Urinary bladder (tissue), 4 donors: ENCODE measurements around the gene CEP164. TPM values are rescaled to one million over a fixed set of nuclear protein-coding genes. Genes with fewer than 3 reads are reported as not detected.

ENCODE experiments used
- DNase-seq: peaks from one replicate; pipeline ENCODE4 v3.0.0-alpha.2; 2015; ENCODE audit errors: extremely low spot score
- H3K27ac ChIP-seq: one replicate; pipeline ENCODE4 v1.5.1; 2013; ENCODE audit warnings: low read depth, mild to moderate bottlenecking, moderate library complexity
- H3K36me3 ChIP-seq: one replicate; pipeline ENCODE4 v1.6.1; 2013; ENCODE audit warnings: mild to moderate bottlenecking, moderate library complexity; ENCODE audit not compliant: insufficient read depth
- H3K4me1 ChIP-seq: one replicate; pipeline ENCODE4 v1.6.1; 2013; ENCODE audit warnings: mild to moderate bottlenecking, moderate library complexity; ENCODE audit not compliant: insufficient read depth
- H3K4me3 ChIP-seq: one replicate; pipeline ENCODE4 v1.5.1; 2013; ENCODE audit warnings: low read depth, low read length
- WGBS: extraction: QIAGEN DNeasy Blood & Tissue Kit; methylation state at CpG from one replicate; pipeline ENCODE4 v1.1.7; 2013; 5-methylcytosine and 5-hydroxymethylcytosine counted together
- polyA plus RNA-seq: library from polyadenylated mRNA; stranded (reverse); fragments of 200-250 nt; gene quantifications from one replicate; pipeline ENCODE4 v1.2.3, GENCODE V29; 2013
- total RNA-seq: library from RNA; depleted of rRNA; stranded (reverse); fragments of >200 nt; gene quantifications from one replicate; pipeline ENCODE4 v1.2.3, GENCODE V29; 2014
- donor health status: healthy with polysubstance abuse.
- donor health status: healthy.

Gene CEP164
- total and polyA plus RNA-seq, 2 donors = 17.5 to 29.0 TPM

- 86% methylated on average over 7 of the region's 7 CpGs for WGBS
- no peak for DNase-seq
- no peak overlapping the region for H3K27ac ChIP-seq
Measured at GRCh38 chr11:117428856-117429229, 101.2 kb downstream of the CEP164 start.

GRCh38 chr11:117430293-117430955, 102.8 kb downstream of the CEP164 start:
- Histone ChIP-seq H3K4me1 (no peaks in the 10 kb centered on the region), H3K4me3 (no peak overlapping the region), H3K36me3 (no peaks in the 10 kb centered on the region), H3K27ac (no peak overlapping the region)
- DNase-seq = no peak
- 92% methylated on average over 15 of the region's 15 CpGs for WGBS

More at GRCh38 chr11:117428856-117429229, 101.2 kb downstream of the CEP164 start:
- Histone ChIP-seq H3K36me3 (no peaks in the 10 kb centered on the region), H3K4me1 (no peaks in the 10 kb centered on the region), H3K4me3 (no peak overlapping the region)

DNA sequence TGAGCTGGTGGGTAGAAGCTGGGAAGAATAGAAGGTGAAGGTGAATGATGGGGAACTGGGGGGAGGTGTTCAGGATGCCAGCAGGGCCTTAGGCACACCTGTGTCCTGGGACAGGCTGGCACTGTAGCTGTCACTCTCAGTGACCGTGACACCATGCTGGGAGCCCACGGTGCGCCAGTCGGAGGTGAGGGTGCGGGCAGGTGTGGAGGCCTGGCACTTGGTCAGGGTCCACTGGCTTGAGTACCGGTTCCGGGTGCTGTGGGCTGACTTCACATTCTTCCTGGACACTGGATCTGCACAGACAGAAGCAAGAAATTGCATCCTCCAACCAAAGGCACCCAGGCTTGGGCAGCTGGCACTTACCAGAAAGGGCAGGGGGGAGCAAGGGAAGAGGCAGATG, 103.8 kb downstream of the CEP164 start:
- no peak overlapping the region for H3K4me3 ChIP-seq
- WGBS = 97% methylated on average over 7 of the region's 7 CpGs

DNA sequence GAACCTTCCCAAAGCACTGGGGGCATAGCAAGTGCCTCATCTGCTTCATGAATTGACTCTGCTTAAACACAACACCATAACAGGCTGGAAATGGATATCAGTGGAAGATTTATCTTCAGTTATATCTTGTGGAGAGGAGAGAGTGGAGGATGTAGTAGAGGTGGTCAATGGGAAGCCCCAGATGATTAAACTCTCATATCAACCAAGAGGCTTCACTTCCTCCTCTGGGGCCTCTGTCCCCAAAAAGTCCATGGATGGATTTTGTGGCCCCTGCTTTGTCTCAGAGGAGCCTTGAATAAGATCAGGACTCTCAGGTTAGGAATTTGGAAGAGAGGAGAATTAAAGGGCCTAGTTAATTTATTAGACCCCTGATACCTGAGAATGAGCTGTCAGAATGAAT, 106.1 kb downstream of the CEP164 start:
- DNase-seq = no peak
- no peak overlapping the region for H3K27ac ChIP-seq
- no peak overlapping the region for H3K4me3 ChIP-seq
- H3K4me1 ChIP-seq = no peaks in the 10 kb centered on the region
- H3K36me3 ChIP-seq = no peaks in the 10 kb centered on the region

More for the DNA sequence above, 103.8 kb downstream of the CEP164 start:
- Histone ChIP-seq H3K27ac (no peak overlapping the region), H3K36me3 (no peaks in the 10 kb centered on the region), H3K4me1 (no peaks in the 10 kb centered on the region)
- no peak for DNase-seq

GRCh38 chr11:117434481-117434880, 106.8 kb downstream of the CEP164 start:
- Histone ChIP-seq H3K4me3 (no peak overlapping the region), H3K27ac (no peak overlapping the region), H3K36me3 (no peaks in the 10 kb centered on the region), H3K4me1 (no peaks in the 10 kb centered on the region)
- DNase-seq = no peak
- WGBS = 100% methylated on average over 1 of the region's 1 CpG

- DNase-seq = no peak
Measured at GRCh38 chr11:117435326-117435725, 107.7 kb downstream of the CEP164 start.

DNA sequence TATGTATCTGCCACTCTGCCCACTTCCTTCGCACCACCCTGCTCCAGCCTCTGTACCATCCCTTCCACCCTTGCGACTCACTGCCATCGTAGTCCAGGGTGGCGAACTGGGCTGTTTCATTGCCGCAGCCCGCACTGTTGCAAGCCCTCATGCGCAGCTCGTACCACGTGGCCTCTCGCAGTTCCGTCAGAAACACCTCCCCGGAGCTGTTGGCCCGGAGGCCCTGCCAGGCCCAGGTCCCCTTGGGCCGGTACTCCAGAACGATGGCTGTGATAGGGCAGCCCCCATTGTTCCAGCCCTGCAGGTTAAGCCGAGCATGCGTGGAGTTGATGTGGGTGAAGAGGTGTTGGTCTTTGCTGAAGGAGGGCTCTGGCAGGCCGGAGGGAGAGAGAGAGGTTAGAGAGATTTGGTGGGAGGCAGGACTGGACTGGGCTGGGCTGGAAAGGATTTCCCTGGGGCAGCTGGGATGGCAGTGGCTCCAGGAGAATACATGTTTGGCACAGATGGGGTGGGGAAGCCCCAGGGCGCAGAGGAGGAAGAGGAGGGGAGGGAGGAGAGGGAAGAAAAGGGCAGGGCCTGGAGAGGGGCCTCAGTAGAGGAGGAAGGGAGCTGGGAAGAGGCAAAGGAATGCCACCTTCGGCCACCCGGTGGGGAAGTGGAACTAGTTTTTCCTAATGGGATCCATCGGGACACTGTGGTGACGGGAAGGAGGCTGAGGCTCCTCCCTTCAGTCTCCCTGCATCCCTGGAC, 109.6 kb downstream of the CEP164 start:
- no peaks in the 10 kb centered on the region for H3K36me3 ChIP-seq
- H3K27ac ChIP-seq = no peak overlapping the region
- H3K4me1 ChIP-seq = no peaks in the 10 kb centered on the region
- no peak for DNase-seq
- WGBS = 87% methylated on average over 23 of the region's 23 CpGs
- no peak overlapping the region for H3K4me3 ChIP-seq

More at GRCh38 chr11:117435326-117435725, 107.7 kb downstream of the CEP164 start:
- WGBS = 69% methylated on average over 6 of the region's 6 CpGs
- no peak overlapping the region for H3K27ac ChIP-seq
- no peaks in the 10 kb centered on the region for H3K4me1 ChIP-seq
- no peak overlapping the region for H3K4me3 ChIP-seq
- H3K36me3 ChIP-seq = no peaks in the 10 kb centered on the region

DNA sequence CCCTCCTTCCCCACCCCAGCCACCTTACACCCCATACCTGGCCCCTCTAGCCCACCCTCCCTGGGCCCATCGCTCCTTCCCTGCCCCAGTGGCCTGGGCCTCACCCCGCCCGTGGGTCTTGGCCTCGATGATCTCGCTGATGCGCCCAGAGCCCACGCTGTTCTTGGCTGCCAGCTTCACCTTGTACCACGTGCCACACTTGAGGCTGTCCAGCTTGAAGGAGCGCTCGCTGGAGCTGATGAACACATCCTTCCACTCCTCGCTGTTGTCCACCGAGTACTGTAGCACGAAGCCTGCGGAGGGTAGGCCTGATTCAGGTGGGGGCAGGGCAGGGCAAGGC, 110.1 kb downstream of the CEP164 start:
- DNase-seq = no peak
- WGBS = 87% methylated on average over 14 of the region's 14 CpGs
- Histone ChIP-seq H3K4me3 (no peak overlapping the region), H3K27ac (no peak overlapping the region), H3K4me1 (no peaks in the 10 kb centered on the region), H3K36me3 (no peaks in the 10 kb centered on the region)

DNA sequence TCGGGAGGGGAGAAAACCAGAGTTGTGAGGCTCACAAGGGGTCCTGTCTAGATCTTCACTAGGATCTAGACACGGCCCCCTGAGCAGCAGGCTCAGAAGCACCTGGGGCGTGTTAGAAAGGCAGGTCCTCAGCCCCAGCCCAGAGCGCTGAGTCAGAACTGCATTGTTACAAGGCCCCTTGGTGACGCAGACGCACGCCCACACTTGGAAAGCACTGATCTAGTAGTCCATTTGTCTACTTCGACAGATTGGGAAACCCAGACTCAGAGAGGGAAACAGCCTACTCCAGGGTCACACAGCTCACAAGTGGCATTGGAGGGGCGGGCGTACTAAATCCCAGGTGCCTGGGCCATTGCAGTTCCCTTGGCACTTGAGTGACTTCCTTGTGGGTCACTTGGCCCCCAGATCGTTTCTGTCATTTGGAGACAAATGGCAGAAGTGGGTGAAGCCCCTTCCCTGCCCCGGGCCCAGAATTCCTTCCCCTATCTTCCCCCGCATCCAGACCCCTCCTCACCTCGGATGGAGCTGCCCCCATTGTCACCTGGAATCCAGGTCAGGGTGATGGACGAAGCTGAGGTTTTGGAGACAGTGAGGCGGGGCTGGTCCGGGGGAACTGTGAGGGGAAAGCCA, 110.8 kb downstream of the CEP164 start:
- 86% methylated on average over 17 of the region's 17 CpGs for WGBS
- Histone ChIP-seq H3K36me3 (no peaks in the 10 kb centered on the region), H3K27ac (no peak overlapping the region), H3K4me3 (no peak overlapping the region), H3K4me1 (no peaks in the 10 kb centered on the region)
- no peak for DNase-seq

GRCh38 chr11:117439256-117439655, 111.6 kb downstream of the CEP164 start:
- H3K4me1 ChIP-seq = no peaks in the 10 kb centered on the region
- no peak overlapping the region for H3K27ac ChIP-seq
- H3K4me3 ChIP-seq = no peak overlapping the region
- no peak for DNase-seq
- WGBS = 88% methylated on average over 13 of the region's 13 CpGs
- H3K36me3 ChIP-seq = no peaks in the 10 kb centered on the region

- Histone ChIP-seq H3K36me3 (no peaks in the 10 kb centered on the region), H3K4me1 (no peaks in the 10 kb centered on the region), H3K27ac (no peak overlapping the region), H3K4me3 (no peak overlapping the region)
- WGBS = 93% methylated on average over 8 of the region's 8 CpGs
- DNase-seq = no peak
Measured at GRCh38 chr11:117440258-117440657, 112.6 kb downstream of the CEP164 start.

GRCh38 chr11:117441146-117441975, 113.7 kb downstream of the CEP164 start:
- no peak for DNase-seq
- no peak overlapping the region for H3K27ac ChIP-seq
- no peaks in the 10 kb centered on the region for H3K4me1 ChIP-seq
- H3K4me3 ChIP-seq = no peak overlapping the region
- 90% methylated on average over 14 of the region's 14 CpGs for WGBS
- no peaks in the 10 kb centered on the region for H3K36me3 ChIP-seq

DNA sequence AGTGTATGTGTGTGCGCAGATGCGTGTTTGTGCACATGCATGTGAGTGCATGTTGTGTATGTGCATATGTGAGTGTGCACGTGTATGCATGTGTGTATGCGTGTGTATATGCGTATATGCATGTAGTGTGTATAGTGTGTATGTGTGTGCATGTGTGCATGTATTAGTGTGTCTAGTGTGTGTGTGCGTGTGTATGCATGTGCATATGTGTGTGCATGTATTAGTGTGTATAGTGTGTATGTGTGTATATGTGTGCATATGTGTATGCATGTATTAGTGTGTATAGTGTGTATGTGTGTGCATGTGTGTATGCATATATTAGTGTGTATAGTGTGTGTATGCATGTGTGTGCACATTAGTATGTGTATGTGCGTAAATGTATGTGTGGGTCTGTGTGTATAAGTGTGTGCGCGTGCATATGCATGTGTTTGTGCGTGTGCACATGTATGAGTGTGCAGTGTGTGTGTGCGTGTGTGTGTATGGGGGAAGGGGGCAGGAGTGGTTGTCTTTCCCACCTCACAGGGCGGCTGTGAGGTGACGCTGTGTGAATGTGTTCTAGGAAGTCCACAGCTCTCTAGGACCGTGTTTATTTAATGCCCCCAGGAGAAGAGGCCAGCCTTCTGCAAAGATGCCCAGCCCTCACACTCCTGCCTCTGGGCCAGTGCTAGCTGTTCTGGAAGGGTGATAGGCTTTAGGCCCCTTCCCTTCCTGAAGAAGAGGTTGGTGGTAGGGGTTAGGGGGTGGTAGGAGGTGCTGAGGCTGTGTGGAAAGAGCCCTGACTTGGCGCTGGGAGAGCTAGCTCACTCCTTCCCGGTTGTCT, 114.6 kb downstream of the CEP164 start:
- Histone ChIP-seq H3K4me3 (no peak overlapping the region), H3K4me1 (no peaks in the 10 kb centered on the region), H3K36me3 (no peaks in the 10 kb centered on the region), H3K27ac (no peak overlapping the region)
- DNase-seq = no peak
- WGBS = 90% methylated on average over 16 of the region's 16 CpGs
